Neural progenitor cell (in vitro differentiated cells): ENCODE measurements around the gene GIT2. TPM values are rescaled to one million over a fixed set of nuclear protein-coding genes. Genes with fewer than 3 reads are reported as not detected.

Source experiments
- DNase-seq: peaks from one replicate; pipeline ENCODE4 v3.0.0-alpha.2; 2016; ENCODE audit warnings: low spot score
- H2AFZ ChIP-seq: fragments of 200-600 bp; sonication (generic); replicated peaks from 2 replicates; pipeline ENCODE4 v1.6.1; 2016; ENCODE audit warnings: antibody characterized with exemption
- H3F3A ChIP-seq: fragments of 200-600 bp; sonication (generic); 2 replicates; pipeline ENCODE4 v1.6.1; 2016; ENCODE audit warnings: antibody characterized with exemption, low read depth
- H3K27ac ChIP-seq: fragments of 200-600 bp; sonication (generic); 2 replicates; pipeline ENCODE4 v1.5.1; 2016; ENCODE audit warnings: mild to moderate bottlenecking
- H3K27me3 ChIP-seq: fragments of 200-600 bp; sonication (generic); 2 replicates; pipeline ENCODE4 v1.6.1; 2016; ENCODE audit warnings: mild to moderate bottlenecking, moderate library complexity
- H3K36me3 ChIP-seq: fragments of 200-600 bp; sonication (generic); 2 replicates; pipeline ENCODE4 v1.5.1; 2016
- H3K4me1 ChIP-seq: fragments of 200-600 bp; sonication (generic); 2 replicates; pipeline ENCODE4 v1.6.1; 2016; ENCODE audit warnings: mixed run types
- H3K4me2 ChIP-seq: fragments of 200-600 bp; sonication (generic); 2 replicates; pipeline ENCODE4 v1.6.1; 2016
- H3K4me3 ChIP-seq: fragments of 200-600 bp; sonication (generic); 2 replicates; pipeline ENCODE4 v1.5.1; 2016
- H3K79me2 ChIP-seq: fragments of 200-600 bp; sonication (generic); 2 replicates; pipeline ENCODE4 v1.6.1; 2016; ENCODE audit warnings: low read depth
- H3K9ac ChIP-seq: fragments of 200-600 bp; sonication (generic); 2 replicates; pipeline ENCODE4 v1.6.1; 2016
- H3K9me3 ChIP-seq: fragments of 200-600 bp; sonication (generic); 2 replicates; pipeline ENCODE4 v1.5.1; 2016; ENCODE audit warnings: low read depth
- H4K20me1 ChIP-seq: fragments of 200-600 bp; sonication (generic); 2 replicates; pipeline ENCODE4 v1.6.1; 2016; ENCODE audit warnings: low read depth
- H3K27ac Mint-ChIP-seq: 3 replicates; pipeline ENCODE4 v1.8.0; 2021; ENCODE audit warnings: mixed read lengths
- H3K27me3 Mint-ChIP-seq: 2 replicates; pipeline ENCODE4 v1.8.0; 2022; ENCODE audit warnings: low read depth, mild to moderate bottlenecking, inconsistent platforms, moderate library complexity, mixed read lengths; ENCODE audit not compliant: insufficient read depth
- H3K36me3 Mint-ChIP-seq: 3 replicates; pipeline ENCODE4 v1.8.0; 2021; ENCODE audit warnings: mixed read lengths
- H3K4me1 Mint-ChIP-seq: 3 replicates; pipeline ENCODE4 v1.8.0; 2021; ENCODE audit warnings: mixed read lengths
- H3K4me3 Mint-ChIP-seq: 3 replicates; pipeline ENCODE4 v1.8.0; 2021; ENCODE audit warnings: mild to moderate bottlenecking, moderate library complexity, mixed read lengths
- H3K9me3 Mint-ChIP-seq: 3 replicates; pipeline ENCODE4 v1.8.0; 2020; ENCODE audit warnings: mixed read lengths
- EZH2 ChIP-seq: fragments of 200-600 bp; sonication (generic); IDR thresholded peaks from 2 replicates; pipeline ENCODE4 v1.6.1; 2017; ENCODE audit warnings: antibody characterized with exemption, mild to moderate bottlenecking, moderate library complexity
- EZH2phosphoT487 ChIP-seq: fragments of 200-600 bp; sonication (generic); IDR thresholded peaks from 2 replicates; pipeline ENCODE4 v1.6.1; 2017; ENCODE audit warnings: antibody characterized with exemption
- total RNA-seq: library from RNA; depleted of rRNA; stranded (reverse); fragments of >200 nt; gene quantifications from 2 replicates; pipeline ENCODE4 v1.2.3, GENCODE V29; 2015; ENCODE audit warnings: low replicate concordance
- TF ChIP-seq, protein P1 (sequence below): fragments of 200-600 bp; sonication (generic); IDR thresholded peaks from 2 replicates; pipeline ENCODE4 v1.5.1; 2017; ENCODE audit warnings: antibody characterized with exemption, mild to moderate bottlenecking

GIT2 gene
- total RNA-seq, 1 donor from 2014 or later = 28.5 TPM

DNA sequence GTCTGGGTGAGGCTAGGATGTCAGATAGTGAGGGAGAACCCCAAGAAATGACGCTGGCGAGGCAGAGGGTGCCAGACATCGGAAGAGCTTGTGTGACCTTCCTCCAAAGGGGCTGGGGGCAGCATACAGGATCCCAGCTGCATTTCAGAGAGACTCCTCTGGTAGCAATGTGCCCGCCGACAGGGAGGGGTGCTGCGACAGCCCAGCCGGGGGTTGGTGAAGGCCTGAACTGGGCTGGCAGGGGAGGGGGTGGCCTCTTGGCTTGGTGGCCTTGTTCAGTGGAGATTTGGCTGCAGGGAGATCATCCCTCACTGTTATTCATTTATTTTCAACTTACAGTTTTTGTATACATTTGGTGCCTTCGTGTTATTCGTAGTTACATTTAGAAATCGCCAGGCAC is 90.9 kb downstream of the GIT2 start:
- Histone ChIP-seq H3K4me3 (no peak overlapping the region), H4K20me1 (peaks cover 3% of the 10 kb centered on the region), H3K9me3 (no peaks in the 10 kb centered on the region), H3K9ac (no peak overlapping the region), H3K27ac (no peak overlapping the region), H3F3A (peaks cover 22% of the 10 kb centered on the region), H3K36me3 (no peaks in the 10 kb centered on the region), H2AFZ (no peak overlapping the region), H3K27me3 (no peaks in the 10 kb centered on the region), H3K79me2 (peaks cover 21% of the 10 kb centered on the region), H3K4me1 (peaks cover 11% of the 10 kb centered on the region), H3K4me2 (no peak overlapping the region)
- peaks cover 20% of the 10 kb centered on the region for H3K36me3 Mint-ChIP-seq
- H3K4me3 Mint-ChIP-seq = no peak overlapping the region
- peaks cover 2% of the 10 kb centered on the region for H3K27me3 Mint-ChIP-seq
- H3K4me1 Mint-ChIP-seq = peaks cover 9% of the 10 kb centered on the region
- H3K9me3 Mint-ChIP-seq = no peaks in the 10 kb centered on the region
- DNase-seq = no peak
- no peak overlapping the region for H3K27ac Mint-ChIP-seq
- TF ChIP-seq EZH2phosphoT487 (no peak), EZH2 (no peak)
- TF ChIP-seq, protein P1, sequence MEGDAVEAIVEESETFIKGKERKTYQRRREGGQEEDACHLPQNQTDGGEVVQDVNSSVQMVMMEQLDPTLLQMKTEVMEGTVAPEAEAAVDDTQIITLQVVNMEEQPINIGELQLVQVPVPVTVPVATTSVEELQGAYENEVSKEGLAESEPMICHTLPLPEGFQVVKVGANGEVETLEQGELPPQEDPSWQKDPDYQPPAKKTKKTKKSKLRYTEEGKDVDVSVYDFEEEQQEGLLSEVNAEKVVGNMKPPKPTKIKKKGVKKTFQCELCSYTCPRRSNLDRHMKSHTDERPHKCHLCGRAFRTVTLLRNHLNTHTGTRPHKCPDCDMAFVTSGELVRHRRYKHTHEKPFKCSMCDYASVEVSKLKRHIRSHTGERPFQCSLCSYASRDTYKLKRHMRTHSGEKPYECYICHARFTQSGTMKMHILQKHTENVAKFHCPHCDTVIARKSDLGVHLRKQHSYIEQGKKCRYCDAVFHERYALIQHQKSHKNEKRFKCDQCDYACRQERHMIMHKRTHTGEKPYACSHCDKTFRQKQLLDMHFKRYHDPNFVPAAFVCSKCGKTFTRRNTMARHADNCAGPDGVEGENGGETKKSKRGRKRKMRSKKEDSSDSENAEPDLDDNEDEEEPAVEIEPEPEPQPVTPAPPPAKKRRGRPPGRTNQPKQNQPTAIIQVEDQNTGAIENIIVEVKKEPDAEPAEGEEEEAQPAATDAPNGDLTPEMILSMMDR = no peak

GRCh38 chr12:109902891-109903418 is 93.2 kb downstream of the GIT2 start:
- Histone ChIP-seq H3K9ac (no peak overlapping the region), H3K4me1 (peaks cover 11% of the 10 kb centered on the region), H3K4me3 (no peak overlapping the region), H3K27me3 (peaks cover 10% of the 10 kb centered on the region), H3F3A (peaks cover 36% of the 10 kb centered on the region), H2AFZ (no peak overlapping the region), H3K27ac (no peak overlapping the region), H3K36me3 (no peaks in the 10 kb centered on the region), H4K20me1 (peaks cover 3% of the 10 kb centered on the region), H3K79me2 (peaks cover 21% of the 10 kb centered on the region), H3K9me3 (no peaks in the 10 kb centered on the region), H3K4me2 (no peak overlapping the region)
- peak; percentile 37 for DNase-seq
- TF ChIP-seq EZH2phosphoT487 (no peak), EZH2 (no peak)
- TF ChIP-seq, protein P1 = no peak
- Mint-ChIP-seq H3K4me3 (no peak overlapping the region), H3K27me3 (peaks cover 2% of the 10 kb centered on the region), H3K9me3 (no peaks in the 10 kb centered on the region), H3K4me1 (peaks cover 16% of the 10 kb centered on the region), H3K36me3 (peaks cover 12% of the 10 kb centered on the region), H3K27ac (no peak overlapping the region)

DNA sequence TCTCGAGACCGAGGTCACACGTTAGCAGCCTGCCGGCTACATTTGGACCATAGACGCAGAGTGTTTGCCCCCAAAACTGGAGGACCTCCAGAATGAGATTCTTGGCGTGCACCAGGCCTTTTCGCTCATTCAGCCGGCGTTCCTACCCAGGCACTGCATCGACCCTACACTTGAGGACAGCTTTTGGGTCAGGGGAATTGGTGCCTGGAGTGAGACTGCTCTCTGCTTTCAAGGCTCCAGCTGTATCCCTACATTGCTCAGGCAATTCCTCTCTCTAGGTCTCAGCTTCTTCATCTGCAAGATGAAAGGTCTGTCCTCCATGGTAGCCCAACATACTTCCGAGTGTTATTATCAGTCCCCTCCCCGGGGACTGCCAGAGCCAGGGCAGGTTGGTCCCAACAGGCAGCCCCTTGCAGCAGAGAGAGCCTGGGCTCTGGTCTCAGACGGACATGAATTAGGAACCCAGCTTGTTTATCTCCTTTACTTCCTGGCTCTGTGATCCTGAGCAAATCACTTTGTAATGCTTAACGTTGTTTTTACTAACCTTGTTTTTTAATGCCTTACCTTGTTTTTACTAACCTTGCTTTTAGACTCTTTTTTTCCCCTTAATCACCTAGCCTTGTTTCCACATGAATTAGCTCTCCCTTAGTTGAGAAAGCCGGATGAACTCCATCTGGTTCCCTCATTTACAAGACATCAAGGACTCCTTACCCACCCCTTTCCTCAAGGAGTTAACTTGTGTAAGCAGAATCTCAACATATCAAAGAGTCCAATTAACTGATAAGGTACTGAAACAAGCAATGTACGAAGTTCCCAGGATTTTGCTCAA is 95.2 kb downstream of the GIT2 start:
- peak; percentile 51 for DNase-seq

More for the DNA sequence above, 95.2 kb downstream of the GIT2 start:
- H3K4me3 ChIP-seq = peak overlapping the region; percentile 79
- Mint-ChIP-seq H3K27me3 (peaks cover 2% of the 10 kb centered on the region), H3K36me3 (peaks cover 12% of the 10 kb centered on the region), H3K9me3 (no peaks in the 10 kb centered on the region), H3K4me3 (peak overlapping the region; percentile 96), H3K27ac (peak overlapping the region; percentile 92), H3K4me1 (peaks cover 16% of the 10 kb centered on the region)
- peak overlapping the region; percentile 58 for H3K9ac ChIP-seq
- peaks cover 36% of the 10 kb centered on the region for H3F3A ChIP-seq
- peak overlapping the region; percentile 99 for H3K4me2 ChIP-seq
- no peaks in the 10 kb centered on the region for H3K36me3 ChIP-seq
- TF ChIP-seq, protein P1 = no peak
- TF ChIP-seq EZH2 (no peak), EZH2phosphoT487 (no peak)
- no peak overlapping the region for H3K27ac ChIP-seq
- H4K20me1 ChIP-seq = peaks cover 3% of the 10 kb centered on the region
- no peaks in the 10 kb centered on the region for H3K9me3 ChIP-seq
- H2AFZ ChIP-seq = peak overlapping the region; percentile 98
- peaks cover 11% of the 10 kb centered on the region for H3K4me1 ChIP-seq
- H3K27me3 ChIP-seq = peaks cover 10% of the 10 kb centered on the region
- peaks cover 21% of the 10 kb centered on the region for H3K79me2 ChIP-seq
